ENCODE measurements around the gene GNG4. TPM values are rescaled to one million over a fixed set of nuclear protein-coding genes. Genes with fewer than 3 reads are reported as not detected.

The GNG4 gene
- total and polyA plus RNA-seq, 2 donors (not counting 3 experiments of a cell fraction or from before 2014, with no cell fraction given) = 0.10 TPM; not detected in 1

- CTCF ChIA-PET = no interaction called here
- Histone ChIP-seq H3K4me3 (replicated peaks in 1 of 3; ENCODE audit: insufficient read depth in 1 of 3, low read depth in 1 of 3, low read length in 3 of 3) (no peak overlapping the region), H3K9me3 (replicated peaks; ENCODE audit: control insufficient read depth, insufficient read depth, low read length) (no peaks in the 10 kb centered on the region), H3K79me2 (ENCODE audit: control insufficient read depth, insufficient read depth, low read length) (no peaks in the 10 kb centered on the region), H3K36me3 (ENCODE audit: control insufficient read depth in 2 of 2, extremely low read depth in 1 of 2, insufficient read depth in 2 of 2, low read length in 2 of 2) (no peaks in the 10 kb centered on the region), H3K9me1 (replicated peaks; ENCODE audit: control insufficient read depth, extremely low read depth, insufficient read depth, low read length) (no peaks in the 10 kb centered on the region), H3K27ac (ENCODE audit: insufficient read depth, low read depth, low read length) (no peak overlapping the region), H3K27me3 (ENCODE audit: control insufficient read depth in 2 of 2, insufficient read depth in 2 of 2, low read length in 2 of 2) (peaks cover 10 to 17% of the 10 kb centered on the region in 2 experiments), H4K20me1 (replicated peaks; ENCODE audit: control insufficient read depth, extremely low read depth, insufficient read depth, low read length) (no peaks in the 10 kb centered on the region), H3K4me1 (ENCODE audit: control insufficient read depth, extremely low read depth, insufficient read depth, low read length) (peaks cover 13% of the 10 kb centered on the region), H3K4me2 (ENCODE audit: insufficient read depth, low read length) (no peak overlapping the region), H3K9ac (replicated peaks; ENCODE audit: extremely low read depth, insufficient read depth, low read length) (no peak overlapping the region), H2AFZ (ENCODE audit: low read depth, low read length) (no peak overlapping the region)
- FAIRE-seq (no peak), DNase-seq (ENCODE audit: low read depth, low spot score) (no peak)
- intact Hi-C loops (cut with micrococcal nuclease) (no loop called here), dilution Hi-C loops (cut with MboI; ENCODE audit: extremely low pct_ligation_motif_present, low sequenced_read_pairs) (no loop called here)
- no peak for TF ChIP-seq POLR2AphosphoS5 (IDR thresholded peaks at IDR 0.05; ENCODE audit: insufficient read depth, low read depth, low read length)
- no peak for TF ChIP-seq JUN (IDR thresholded peaks at IDR 0.05; ENCODE audit: borderline replicate concordance, insufficient read depth, insufficient read length, low read depth)
- TF ChIP-seq EZH2 (IDR thresholded peaks at IDR 0.05; ENCODE audit: borderline replicate concordance, low read depth, low read length, severe bottlenecking) = no peak
- no peak for TF ChIP-seq MAX (IDR thresholded peaks at IDR 0.05; ENCODE audit: insufficient read depth, insufficient read length)
- no peak for TF ChIP-seq MYC (IDR thresholded peaks at IDR 0.05; ENCODE audit: low read depth, low read length)
- TF ChIP-seq GATA2 (IDR thresholded peaks at IDR 0.05; ENCODE audit: insufficient read depth, insufficient read length, low read depth, low read length) = no peak
- TF ChIP-seq CTCF (IDR thresholded peaks at IDR 0.05; ENCODE audit: extremely low read depth in 1 of 2, insufficient read depth in 1 of 2, low read depth in 1 of 2, low read length in 2 of 2) = no peak
- no peak for TF ChIP-seq FOS (IDR thresholded peaks at IDR 0.05; ENCODE audit: borderline replicate concordance, insufficient read depth, low read length)
- TF ChIP-seq POLR2A (IDR thresholded peaks at IDR 0.05; ENCODE audit: low read depth, low read length) = no peak
- POLR2A ChIA-PET = no interaction called here
- BruUV-seq (replicated peaks) = no TSS peak
Measured at GRCh38 chr1:235643837-235644692, 5.5 kb downstream of the GNG4 start.

Measured in endothelial cell of umbilical vein (primary cell).